Ovary (tissue), 3 donors: ENCODE measurements around the gene DERL3.
"Not testable (repeated sequence)": the region's sequence is repeated elsewhere in the genome, so short reads cannot be mapped to it uniquely, and the experiment has no call there.

Source experiments
- CTCF ChIP-seq, 3 donors: fragments of 450-650 bp in 2 of 3; fragments of 200-600 bp in 1 of 3; IDR thresholded peaks; one replicate each; pipeline versions ENCODE4 v1.5.1 to v1.8.0; 2016 to 2022; ENCODE audit warnings: antibody characterized with exemption in 3 of 3, mild to moderate bottlenecking in 1 of 3
- EP300 ChIP-seq: sonication (generic); formaldehyde crosslinking; IDR thresholded peaks from one replicate; pipeline ENCODE4 v1.6.1; 2017; ENCODE audit warnings: antibody characterized with exemption
- POLR2A ChIP-seq: fragments of 450-650 bp; IDR thresholded peaks from one replicate; pipeline ENCODE4 v1.6.1; 2017; ENCODE audit warnings: antibody characterized with exemption, mild to moderate bottlenecking, moderate library complexity
- donor health status: DM: no; HTN: no; CAD: no.

GRCh38 chr22:23860187-23860586, 21.4 kb upstream of the DERL3 start:
- TF ChIP-seq CTCF (IDR thresholded peaks at IDR 0.05); POLR2A; EP300: not testable (repeated sequence)
